Trophoblast cell (in vitro differentiated cells and primary cell): Measurements from ENCODE around the gene INPP1.

Source experiments
- DNase-seq, 2 donors: peaks; one replicate each; pipeline ENCODE4 v3.0.0-alpha.2; 2016
- H2AFZ ChIP-seq: 2 replicates; pipeline ENCODE4 v1.6.1; 2013; ENCODE audit warnings: low read length, moderate library complexity, mild to moderate bottlenecking; ENCODE audit not compliant: insufficient read depth, poor library complexity
- H2AK5ac ChIP-seq: 2 replicates; pipeline ENCODE4 v1.6.1; 2013; ENCODE audit warnings: mild to moderate bottlenecking, low read length
- H2BK120ac ChIP-seq: 2 replicates; pipeline ENCODE4 v1.6.1; 2013; ENCODE audit warnings: low read length, mild to moderate bottlenecking, moderate library complexity; ENCODE audit not compliant: insufficient read depth, poor library complexity
- H2BK12ac ChIP-seq: 2 replicates; pipeline ENCODE4 v1.6.1; 2013; ENCODE audit warnings: mild to moderate bottlenecking, low read length, moderate library complexity
- H2BK5ac ChIP-seq: 2 replicates; pipeline ENCODE4 v1.6.1; 2013; ENCODE audit warnings: low read length, low read depth, moderate library complexity, mild to moderate bottlenecking; ENCODE audit not compliant: poor library complexity
- H3K14ac ChIP-seq: 2 replicates; pipeline ENCODE4 v1.6.1; 2013; ENCODE audit warnings: mild to moderate bottlenecking, low read length
- H3K18ac ChIP-seq: 2 replicates; pipeline ENCODE4 v1.6.1; 2013; ENCODE audit warnings: mild to moderate bottlenecking, low read length
- H3K23ac ChIP-seq: 2 replicates; pipeline ENCODE4 v1.6.1; 2013; ENCODE audit warnings: low read length
- H3K27ac ChIP-seq: 2 replicates; pipeline ENCODE4 v1.5.1; 2013; ENCODE audit warnings: low read depth, mild to moderate bottlenecking, inconsistent platforms, low read length, moderate library complexity
- H3K27me3 ChIP-seq: 2 replicates; pipeline ENCODE4 v1.6.1; 2013; ENCODE audit warnings: inconsistent platforms, mild to moderate bottlenecking, low read length, moderate library complexity; ENCODE audit not compliant: insufficient read depth
- H3K36me3 ChIP-seq, 2 experiments: 1 replicate in 1 of 2; 2 replicates in 1 of 2; pipeline ENCODE4 v1.6.1; 2013; ENCODE audit warnings: low read length in 2 of 2, mild to moderate bottlenecking in 2 of 2, moderate library complexity in 1 of 2; ENCODE audit not compliant: insufficient read depth in 2 of 2, control insufficient read depth in 1 of 2
- H3K4ac ChIP-seq: 2 replicates; pipeline ENCODE4 v1.6.1; 2013; ENCODE audit warnings: low read depth, mild to moderate bottlenecking, low read length, moderate library complexity
- H3K4me1 ChIP-seq, 2 experiments: 1 replicate in 1 of 2; 2 replicates in 1 of 2; pipeline ENCODE4 v1.6.1; 2013; ENCODE audit warnings: low read length in 2 of 2, mild to moderate bottlenecking in 2 of 2, moderate library complexity in 1 of 2; ENCODE audit not compliant: insufficient read depth in 2 of 2, control insufficient read depth in 1 of 2
- H3K4me2 ChIP-seq: 2 replicates; pipeline ENCODE4 v1.6.1; 2013; ENCODE audit warnings: inconsistent platforms, mild to moderate bottlenecking, low read length, moderate library complexity
- H3K4me3 ChIP-seq: 2 replicates; pipeline ENCODE4 v1.5.1; 2013; ENCODE audit warnings: mild to moderate bottlenecking, low read depth, low read length, inconsistent platforms
- H3K79me1 ChIP-seq: one replicate; pipeline ENCODE4 v1.6.1; 2013; ENCODE audit warnings: low read length
- H3K79me2 ChIP-seq: 2 replicates; pipeline ENCODE4 v1.6.1; 2013; ENCODE audit warnings: low read length, mild to moderate bottlenecking; ENCODE audit not compliant: control insufficient read depth, insufficient read depth, poor library complexity
- H3K9ac ChIP-seq: 2 replicates; pipeline ENCODE4 v1.6.1; 2013; ENCODE audit warnings: mild to moderate bottlenecking, low read length
- H3K9me3 ChIP-seq: 2 replicates; pipeline ENCODE4 v1.6.1; 2013; ENCODE audit warnings: low read depth, mild to moderate bottlenecking, control low read depth, inconsistent platforms, low read length; ENCODE audit not compliant: insufficient read depth
- H4K12ac ChIP-seq: 2 replicates; pipeline ENCODE4 v1.6.1; 2013; ENCODE audit warnings: low read depth, mild to moderate bottlenecking, low read length, moderate library complexity
- H4K8ac ChIP-seq: 2 replicates; pipeline ENCODE4 v1.6.1; 2013; ENCODE audit warnings: low read depth, mild to moderate bottlenecking, low read length, moderate library complexity
- H4K91ac ChIP-seq: one replicate; pipeline ENCODE4 v1.6.1; 2013; ENCODE audit warnings: low read depth, mild to moderate bottlenecking, low read length, moderate library complexity
- WGBS: extraction: QIAGEN DNeasy Blood & Tissue Kit; methylation state at CpG from one replicate; pipeline ENCODE4 v1.1.7; 2013; ENCODE audit warnings: missing lambda C conversion rate; ENCODE audit not compliant: insufficient read length, insufficient coverage; ENCODE audit errors: extremely low coverage; 5-methylcytosine and 5-hydroxymethylcytosine counted together

The INPP1 gene

DNA sequence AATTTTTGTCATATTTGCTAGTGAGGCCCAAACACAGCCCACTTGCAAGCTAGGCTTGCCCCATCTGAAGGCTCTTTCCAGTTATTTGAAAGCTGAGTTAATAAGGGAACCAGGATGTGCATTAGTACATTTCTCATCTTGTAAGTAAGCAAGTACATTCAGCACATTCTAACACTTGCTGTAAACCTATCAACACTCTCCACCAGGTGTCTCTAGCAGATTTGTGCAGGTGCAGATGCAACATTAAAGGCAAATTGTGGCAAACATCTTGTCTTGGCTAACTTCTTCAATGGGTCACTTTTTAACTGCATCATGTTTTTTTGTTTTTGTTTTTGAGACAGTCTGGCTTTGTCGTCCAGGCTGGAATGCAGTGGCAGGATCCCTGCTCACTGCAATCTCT, 39.5 kb downstream of the INPP1 start:
- Histone ChIP-seq H3K9ac (no peak overlapping the region), H2BK5ac (no peak overlapping the region), H3K4me1 (no peaks in the 10 kb centered on the region), H3K27ac (no peak overlapping the region), H3K14ac (no peak overlapping the region), H3K36me3 (no peaks in the 10 kb centered on the region), H4K91ac (no peak overlapping the region), H2AK5ac (no peak overlapping the region), H2BK12ac (no peak overlapping the region), H3K18ac (no peak overlapping the region), H4K8ac (no peak overlapping the region), H3K9me3 (no peaks in the 10 kb centered on the region), H3K4me3 (no peak overlapping the region), H3K79me1 (no peaks in the 10 kb centered on the region), H3K79me2 (no peaks in the 10 kb centered on the region), H3K4me2 (no peak overlapping the region), H4K12ac (no peak overlapping the region), H3K4ac (no peak overlapping the region), H3K27me3 (no peaks in the 10 kb centered on the region), H2AFZ (no peak overlapping the region), H3K23ac (no peak overlapping the region), H2BK120ac (no peak overlapping the region)
- peak; percentile 11 to 74 for DNase-seq
- whole genome bisulfite sequencing: no CpG with 5 or more reads among the region's 1 CpG

DNA sequence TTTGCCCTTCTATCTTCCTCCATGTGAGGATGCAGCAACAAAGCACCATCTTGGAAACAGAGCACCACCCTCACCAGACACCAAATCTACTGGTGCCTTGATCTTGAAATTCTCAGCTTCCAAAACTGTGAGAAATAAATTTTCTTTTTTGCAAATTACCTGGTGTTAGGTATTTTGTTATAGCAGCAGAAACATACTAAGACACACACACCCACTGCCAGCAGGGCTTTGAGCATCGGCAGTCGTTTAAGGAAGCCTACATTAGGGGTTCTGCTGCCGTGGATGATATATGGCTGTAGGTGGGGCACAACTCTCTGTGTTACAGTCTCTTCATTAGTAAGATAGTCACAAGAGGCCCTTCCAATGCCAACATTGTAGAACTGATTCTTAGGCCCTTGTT, 44.0 kb downstream of the INPP1 start:
- no peaks in the 10 kb centered on the region for H3K27me3 ChIP-seq
- H3K36me3 ChIP-seq: no peaks in the 10 kb centered on the region
- no peak overlapping the region for H2BK12ac ChIP-seq
- H3K79me1 ChIP-seq: no peaks in the 10 kb centered on the region
- no peak overlapping the region for H2BK5ac ChIP-seq
- H3K14ac ChIP-seq: no peak overlapping the region
- H2AK5ac ChIP-seq: no peak overlapping the region
- no peak overlapping the region for H4K12ac ChIP-seq
- no peak for DNase-seq
- no peak overlapping the region for H3K27ac ChIP-seq
- no peak overlapping the region for H2BK120ac ChIP-seq
- no peak overlapping the region for H4K91ac ChIP-seq
- H2AFZ ChIP-seq: no peak overlapping the region
- no peak overlapping the region for H3K23ac ChIP-seq
- H3K9me3 ChIP-seq: no peaks in the 10 kb centered on the region
- no CpG with 5 or more reads among the region's 3 CpGs for WGBS
- H3K18ac ChIP-seq: no peak overlapping the region
- no peak overlapping the region for H4K8ac ChIP-seq
- no peak overlapping the region for H3K4me2 ChIP-seq
- no peaks in the 10 kb centered on the region for H3K79me2 ChIP-seq
- no peaks in the 10 kb centered on the region for H3K4me1 ChIP-seq
- no peak overlapping the region for H3K9ac ChIP-seq
- H3K4ac ChIP-seq: no peak overlapping the region
- no peak overlapping the region for H3K4me3 ChIP-seq

DNA sequence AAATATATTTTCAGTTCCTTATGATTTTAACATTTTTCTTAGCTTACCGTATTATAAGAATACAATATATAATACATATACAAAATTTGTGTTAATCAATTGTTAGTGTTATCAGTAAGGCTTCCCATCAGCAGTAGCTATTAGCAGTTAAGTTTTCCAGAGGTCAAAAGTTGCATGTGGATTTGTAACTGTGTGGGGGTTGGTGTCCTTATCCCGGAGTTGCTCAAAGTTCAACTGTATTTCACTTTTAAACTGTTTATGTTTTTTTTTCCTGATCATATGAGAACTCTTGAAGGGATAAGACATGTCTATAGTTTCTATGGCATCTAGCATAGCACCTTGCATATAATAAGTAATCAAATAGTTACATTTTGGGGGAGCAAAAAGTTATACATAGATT, 52.9 kb downstream of the INPP1 start:
- H2BK5ac ChIP-seq: no peak overlapping the region
- no peak overlapping the region for H2BK120ac ChIP-seq
- no peak overlapping the region for H2AFZ ChIP-seq
- H3K9me3 ChIP-seq: no peaks in the 10 kb centered on the region
- no peaks in the 10 kb centered on the region for H3K4me1 ChIP-seq
- no peak overlapping the region for H2AK5ac ChIP-seq
- no peak overlapping the region for H3K4ac ChIP-seq
- no peak overlapping the region for H3K9ac ChIP-seq
- H3K18ac ChIP-seq: no peak overlapping the region
- H4K8ac ChIP-seq: no peak overlapping the region
- H3K14ac ChIP-seq: no peak overlapping the region
- no peak overlapping the region for H2BK12ac ChIP-seq
- H3K27me3 ChIP-seq: no peaks in the 10 kb centered on the region
- no peak overlapping the region for H4K12ac ChIP-seq
- no peak overlapping the region for H3K23ac ChIP-seq
- no peak overlapping the region for H4K91ac ChIP-seq
- H3K4me3 ChIP-seq: no peak overlapping the region
- H3K79me1 ChIP-seq: no peaks in the 10 kb centered on the region
- no CpG with 5 or more reads among the region's 2 CpGs for WGBS
- H3K36me3 ChIP-seq: no peaks in the 10 kb centered on the region
- no peak overlapping the region for H3K27ac ChIP-seq
- DNase-seq: no peak
- no peaks in the 10 kb centered on the region for H3K79me2 ChIP-seq
- no peak overlapping the region for H3K4me2 ChIP-seq

DNA sequence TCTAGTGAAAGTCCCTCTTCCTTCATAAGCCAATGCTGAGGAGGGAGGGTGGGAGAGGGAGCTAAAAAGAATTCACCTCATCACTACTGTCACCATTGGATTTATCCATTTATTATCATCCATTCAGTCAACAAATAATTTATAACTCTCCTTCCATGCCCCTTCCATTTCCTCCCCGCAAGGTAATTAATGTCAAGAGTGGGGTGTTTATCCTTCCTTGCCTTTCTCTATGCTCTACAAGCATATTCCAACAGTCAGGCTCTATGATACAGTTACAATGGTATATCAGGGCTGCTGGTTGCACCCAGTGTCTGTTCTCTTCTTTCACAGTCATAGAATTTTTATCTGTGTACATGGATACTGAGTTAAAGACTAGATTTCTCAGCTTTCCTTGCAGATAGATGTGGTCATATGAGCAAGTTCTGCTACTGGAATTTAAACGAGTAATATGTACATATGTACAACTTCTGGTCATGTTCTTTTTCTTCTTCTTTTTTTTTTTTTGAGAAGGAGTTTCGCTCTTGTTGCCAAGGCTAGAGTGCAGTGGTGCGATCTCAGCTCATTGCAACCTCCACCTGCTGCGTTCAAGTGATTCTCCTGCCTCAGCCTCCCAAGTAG, 59.7 kb downstream of the INPP1 start:
- Histone ChIP-seq H3K79me2 (no peaks in the 10 kb centered on the region), H4K91ac (no peak overlapping the region), H4K8ac (no peak overlapping the region), H3K4ac (no peak overlapping the region), H3K4me2 (no peak overlapping the region), H3K9me3 (no peaks in the 10 kb centered on the region), H3K27me3 (peaks cover 10% of the 10 kb centered on the region), H2AK5ac (no peak overlapping the region), H3K23ac (no peak overlapping the region), H3K9ac (no peak overlapping the region), H2BK5ac (no peak overlapping the region), H2BK12ac (no peak overlapping the region), H3K14ac (no peak overlapping the region), H2BK120ac (no peak overlapping the region), H3K4me3 (no peak overlapping the region), H3K18ac (no peak overlapping the region), H3K36me3 (no peaks in the 10 kb centered on the region), H3K27ac (no peak overlapping the region), H4K12ac (no peak overlapping the region), H2AFZ (no peak overlapping the region), H3K4me1 (no peaks in the 10 kb centered on the region), H3K79me1 (no peaks in the 10 kb centered on the region)
- no peak for DNase-seq
- no CpG with 5 or more reads among the region's 5 CpGs for WGBS
